CD14-positive monocyte (primary cell): Measurements from ENCODE around the gene NEFH. TPM values are rescaled to one million over a fixed set of nuclear protein-coding genes. Genes with fewer than 3 reads are reported as not detected.

Experiments
- DNase-seq, 3 donors: peaks; one replicate each; pipeline ENCODE4 v3.0.0-alpha.2; 2011 to 2022
- H2AFZ ChIP-seq: 2 replicates; pipeline ENCODE4 v1.6.0; 2012; ENCODE audit warnings: mild to moderate bottlenecking, low read depth, low read length, inconsistent platforms; ENCODE audit not compliant: insufficient read depth, poor library complexity, severe bottlenecking
- H3K27ac ChIP-seq, 2 donors: 1 replicate in 1 of 2; 2 replicates in 1 of 2; pipeline ENCODE4 v1.5.1; 2012 to 2013; ENCODE audit warnings: low read length in 2 of 2, control low read depth in 1 of 2, inconsistent platforms in 1 of 2, low read depth in 1 of 2, mild to moderate bottlenecking in 1 of 2
- H3K27me3 ChIP-seq, 2 donors: one replicate each; pipeline versions ENCODE4 v1.6.0 to v1.6.1; 2011 to 2013; ENCODE audit warnings: low read length in 2 of 2; ENCODE audit not compliant: control insufficient read depth in 2 of 2, insufficient read depth in 2 of 2
- H3K36me3 ChIP-seq, 2 donors: replicated peaks in 1 of 2; 1 replicate in 1 of 2; 2 replicates in 1 of 2; pipeline versions ENCODE4 v1.5.1 to v1.6.1; 2012 to 2013; ENCODE audit warnings: low read length in 2 of 2, control low read depth in 1 of 2, inconsistent platforms in 1 of 2, mild to moderate bottlenecking in 1 of 2; ENCODE audit not compliant: insufficient read depth in 2 of 2, control insufficient read depth in 1 of 2
- H3K4me1 ChIP-seq, 2 donors: 1 replicate in 1 of 2; 2 replicates in 1 of 2; pipeline versions ENCODE4 v1.5.1 to v1.6.1; 2012 to 2013; ENCODE audit warnings: low read length in 2 of 2, control low read depth in 1 of 2, inconsistent platforms in 1 of 2, mild to moderate bottlenecking in 1 of 2, moderate library complexity in 1 of 2; ENCODE audit not compliant: insufficient read depth in 2 of 2, control insufficient read depth in 1 of 2
- H3K4me2 ChIP-seq: replicated peaks from 2 replicates; pipeline ENCODE3; 2012; ENCODE audit warnings: low read length, moderate library complexity, mild to moderate bottlenecking; ENCODE audit not compliant: poor library complexity, severe bottlenecking; ENCODE audit errors: extremely low read depth
- H3K4me3 ChIP-seq, 3 experiments: fragments of 200-600 bp in 1 of 3; sonication (generic) in 1 of 3; replicated peaks in 1 of 3; 1 replicate in 2 of 3; 2 replicates in 1 of 3; pipeline ENCODE4 v1.5.1; 2011 to 2013; ENCODE audit warnings: low read length in 3 of 3, mild to moderate bottlenecking in 3 of 3, control low read depth in 2 of 3, low read depth in 2 of 3, inconsistent platforms in 1 of 3, moderate library complexity in 1 of 3
- H3K79me2 ChIP-seq: 2 replicates; pipeline ENCODE4 v1.6.0; 2012; ENCODE audit warnings: mild to moderate bottlenecking, control low read depth, inconsistent platforms, low read length, moderate library complexity; ENCODE audit not compliant: insufficient read depth
- H3K9ac ChIP-seq: 2 replicates; pipeline ENCODE4 v1.6.0; 2017; ENCODE audit warnings: low read length, mild to moderate bottlenecking; ENCODE audit not compliant: insufficient read depth, poor library complexity, severe bottlenecking
- H3K9me3 ChIP-seq, 2 donors: replicated peaks in 1 of 2; 1 replicate in 1 of 2; 2 replicates in 1 of 2; pipeline versions ENCODE4 v1.5.1 to v1.6.1; 2012 to 2013; ENCODE audit warnings: low read length in 2 of 2, control low read depth in 1 of 2; ENCODE audit not compliant: control insufficient read depth in 1 of 2, insufficient read depth in 1 of 2
- H4K20me1 ChIP-seq: 2 replicates; pipeline ENCODE4 v1.6.0; 2012; ENCODE audit warnings: mild to moderate bottlenecking, low read length, control low read depth, moderate library complexity; ENCODE audit not compliant: insufficient read depth
- H3K27ac Mint-ChIP-seq, 7 donors: one replicate each; pipeline ENCODE4 v1.8.0; 2020; ENCODE audit warnings: mild to moderate bottlenecking in 7 of 7, mixed read lengths in 7 of 7, moderate library complexity in 6 of 7, inconsistent platforms in 2 of 7
- H3K27me3 Mint-ChIP-seq, 3 donors: one replicate each; pipeline ENCODE4 v1.8.0; 2021 to 2022; ENCODE audit warnings: low read depth in 3 of 3, mild to moderate bottlenecking in 3 of 3, mixed read lengths in 3 of 3, moderate library complexity in 3 of 3, inconsistent platforms in 1 of 3
- H3K36me3 Mint-ChIP-seq, 2 donors: one replicate each; pipeline ENCODE4 v1.8.0; 2020; ENCODE audit warnings: mixed read lengths in 2 of 2, inconsistent platforms in 1 of 2, mild to moderate bottlenecking in 1 of 2
- H3K4me1 Mint-ChIP-seq: one replicate; pipeline ENCODE4 v1.8.0; 2020; ENCODE audit warnings: mild to moderate bottlenecking, mixed read lengths
- H3K4me3 Mint-ChIP-seq, 2 donors: one replicate each; pipeline ENCODE4 v1.8.0; 2020; ENCODE audit warnings: mild to moderate bottlenecking in 2 of 2, mixed read lengths in 2 of 2, moderate library complexity in 1 of 2
- H3K9me3 Mint-ChIP-seq, 7 donors: one replicate each; pipeline ENCODE4 v1.8.0; 2020 to 2022; ENCODE audit warnings: mixed read lengths in 7 of 7, mild to moderate bottlenecking in 6 of 7, moderate library complexity in 6 of 7, inconsistent platforms in 2 of 7
- whole genome bisulfite sequencing: methylation state at CpG from one replicate; pipeline ENCODE4 v1.1.5; 2013; ENCODE audit warnings: missing lambda C conversion rate; ENCODE audit not compliant: insufficient coverage; 5-methylcytosine and 5-hydroxymethylcytosine counted together
- intact Hi-C, 2 donors: fragments of 100-400 bp; cut with micrococcal nuclease; formaldehyde crosslinking; loops; one replicate each; pipeline versions ENCODE4 v1.15.0 to v1.15.1; 2023
- polyA plus RNA-seq, 3 donors: library from polyadenylated mRNA; depleted of rRNA in 1 of 3; unstranded in 2 of 3; stranded (reverse) in 1 of 3; fragments of 300-500 nt in 2 of 3; fragments of >200 nt in 1 of 3; fragmentation: Illumina TruSeq in 2 of 3; gene quantifications; 1 replicate in 2 of 3; 2 replicates in 1 of 3; pipeline ENCODE4 v1.2.3, GENCODE V29; 2012 to 2021
- TF ChIP-seq, protein P1 (sequence below): fragments of 200-600 bp; IDR thresholded peaks from one replicate; pipeline ENCODE4 v1.8.0; 2022; ENCODE audit warnings: antibody characterized with exemption, mild to moderate bottlenecking

Gene NEFH
- polyA plus RNA-seq, 3 donors = 0.20 to 1.2 (median 0.74) TPM

- Histone ChIP-seq H3K79me2 (no peaks in the 10 kb centered on the region), H4K20me1 (no peaks in the 10 kb centered on the region), H3K4me3 (no peak overlapping the region), H2AFZ (no peak overlapping the region), H3K9me3 (no peaks in the 10 kb centered on the region), H3K4me2 (no peak overlapping the region), H3K36me3 (no peaks in the 10 kb centered on the region), H3K27ac (no peak overlapping the region), H3K4me1 (no peaks in the 10 kb centered on the region), H3K27me3 (no peaks in the 10 kb centered on the region), H3K9ac (no peak overlapping the region)
- peak in 2 of 3 donors; percentile 14 to 31 for DNase-seq
- WGBS = 17% methylated on average over 1 of the region's 4 CpGs
- peaks cover 0 to 3% (median 2%) of the 10 kb centered on the region in 3 donors for H3K27me3 Mint-ChIP-seq
- TF ChIP-seq, protein P1, sequence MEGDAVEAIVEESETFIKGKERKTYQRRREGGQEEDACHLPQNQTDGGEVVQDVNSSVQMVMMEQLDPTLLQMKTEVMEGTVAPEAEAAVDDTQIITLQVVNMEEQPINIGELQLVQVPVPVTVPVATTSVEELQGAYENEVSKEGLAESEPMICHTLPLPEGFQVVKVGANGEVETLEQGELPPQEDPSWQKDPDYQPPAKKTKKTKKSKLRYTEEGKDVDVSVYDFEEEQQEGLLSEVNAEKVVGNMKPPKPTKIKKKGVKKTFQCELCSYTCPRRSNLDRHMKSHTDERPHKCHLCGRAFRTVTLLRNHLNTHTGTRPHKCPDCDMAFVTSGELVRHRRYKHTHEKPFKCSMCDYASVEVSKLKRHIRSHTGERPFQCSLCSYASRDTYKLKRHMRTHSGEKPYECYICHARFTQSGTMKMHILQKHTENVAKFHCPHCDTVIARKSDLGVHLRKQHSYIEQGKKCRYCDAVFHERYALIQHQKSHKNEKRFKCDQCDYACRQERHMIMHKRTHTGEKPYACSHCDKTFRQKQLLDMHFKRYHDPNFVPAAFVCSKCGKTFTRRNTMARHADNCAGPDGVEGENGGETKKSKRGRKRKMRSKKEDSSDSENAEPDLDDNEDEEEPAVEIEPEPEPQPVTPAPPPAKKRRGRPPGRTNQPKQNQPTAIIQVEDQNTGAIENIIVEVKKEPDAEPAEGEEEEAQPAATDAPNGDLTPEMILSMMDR = no peak
- peaks cover 0 to 2% (median 0%) of the 10 kb centered on the region in 7 donors for H3K9me3 Mint-ChIP-seq
- no peak overlapping the region for H3K4me3 Mint-ChIP-seq
- intact Hi-C loops = no loop called here
- H3K36me3 Mint-ChIP-seq = no peaks in the 10 kb centered on the region
- H3K27ac Mint-ChIP-seq = peak overlapping the region in 2 of 7 donors; percentile 15 to 40
- H3K4me1 Mint-ChIP-seq = peaks cover 2% of the 10 kb centered on the region
Observed at GRCh38 chr22:29457730-29458129, 22.3 kb upstream of the NEFH start.

- Histone ChIP-seq H3K4me2 (no peak overlapping the region), H3K79me2 (no peaks in the 10 kb centered on the region), H3K4me1 (no peaks in the 10 kb centered on the region), H3K27me3 (no peaks in the 10 kb centered on the region), H3K36me3 (no peaks in the 10 kb centered on the region), H4K20me1 (no peaks in the 10 kb centered on the region), H2AFZ (no peak overlapping the region), H3K4me3 (no peak overlapping the region), H3K9ac (no peak overlapping the region), H3K9me3 (no peaks in the 10 kb centered on the region), H3K27ac (no peak overlapping the region)
- no peak overlapping the region for H3K4me3 Mint-ChIP-seq
- peaks cover 2% of the 10 kb centered on the region for H3K4me1 Mint-ChIP-seq
- no peak overlapping the region for H3K27ac Mint-ChIP-seq
- H3K27me3 Mint-ChIP-seq = peaks cover 0 to 4% (median 2%) of the 10 kb centered on the region in 3 donors
- no peaks in the 10 kb centered on the region for H3K36me3 Mint-ChIP-seq
- TF ChIP-seq, protein P1 = no peak
- DNase-seq = no peak
- peaks cover 0 to 2% (median 0%) of the 10 kb centered on the region in 7 donors for H3K9me3 Mint-ChIP-seq
- intact Hi-C loops = no loop called here
Observed at GRCh38 chr22:29458551-29458950, 21.5 kb upstream of the NEFH start.
